Peyer's patch (tissue), 4 donors: ENCODE measurements around the gene ADD2.

Source experiments
- POLR2A ChIP-seq, 2 donors: fragments of 450-650 bp; IDR thresholded peaks; one replicate each; pipeline ENCODE4 v1.5.1; 2017; ENCODE audit warnings: antibody characterized with exemption in 2 of 2, mild to moderate bottlenecking in 2 of 2, moderate library complexity in 2 of 2
- TF ChIP-seq, protein P1 (sequence below), 6 experiments: fragments of 450-650 bp in 4 of 6; fragments of 200-600 bp in 2 of 6; sonication (generic) in 1 of 6; IDR thresholded peaks; one replicate each; pipeline ENCODE4 v1.5.1; 2017 to 2019; ENCODE audit warnings: antibody characterized with exemption in 6 of 6, mild to moderate bottlenecking in 3 of 6, moderate library complexity in 1 of 6

DNA sequence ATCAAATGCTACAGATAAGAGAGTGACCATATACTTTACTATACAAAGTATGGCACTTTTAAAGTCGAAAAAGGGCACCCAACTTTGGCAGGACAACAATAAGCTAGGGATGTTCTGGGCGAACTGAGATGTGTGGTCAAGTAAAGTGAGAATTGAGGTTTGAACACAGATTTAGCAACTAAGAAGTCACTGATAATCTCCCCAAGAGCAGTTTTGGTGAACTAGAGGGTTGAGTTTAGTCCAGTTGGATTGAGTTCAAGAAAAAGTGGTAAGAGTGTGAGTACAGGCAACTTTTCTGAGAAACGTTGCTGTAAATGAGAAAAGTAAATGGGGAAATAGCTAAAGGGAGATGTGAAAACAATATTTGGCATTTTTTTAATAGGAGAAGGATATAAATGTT is 148.8 kb downstream of the ADD2 start:
- TF ChIP-seq, protein P1, sequence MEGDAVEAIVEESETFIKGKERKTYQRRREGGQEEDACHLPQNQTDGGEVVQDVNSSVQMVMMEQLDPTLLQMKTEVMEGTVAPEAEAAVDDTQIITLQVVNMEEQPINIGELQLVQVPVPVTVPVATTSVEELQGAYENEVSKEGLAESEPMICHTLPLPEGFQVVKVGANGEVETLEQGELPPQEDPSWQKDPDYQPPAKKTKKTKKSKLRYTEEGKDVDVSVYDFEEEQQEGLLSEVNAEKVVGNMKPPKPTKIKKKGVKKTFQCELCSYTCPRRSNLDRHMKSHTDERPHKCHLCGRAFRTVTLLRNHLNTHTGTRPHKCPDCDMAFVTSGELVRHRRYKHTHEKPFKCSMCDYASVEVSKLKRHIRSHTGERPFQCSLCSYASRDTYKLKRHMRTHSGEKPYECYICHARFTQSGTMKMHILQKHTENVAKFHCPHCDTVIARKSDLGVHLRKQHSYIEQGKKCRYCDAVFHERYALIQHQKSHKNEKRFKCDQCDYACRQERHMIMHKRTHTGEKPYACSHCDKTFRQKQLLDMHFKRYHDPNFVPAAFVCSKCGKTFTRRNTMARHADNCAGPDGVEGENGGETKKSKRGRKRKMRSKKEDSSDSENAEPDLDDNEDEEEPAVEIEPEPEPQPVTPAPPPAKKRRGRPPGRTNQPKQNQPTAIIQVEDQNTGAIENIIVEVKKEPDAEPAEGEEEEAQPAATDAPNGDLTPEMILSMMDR (IDR thresholded peaks at IDR 0.05): no peak
- TF ChIP-seq POLR2A (IDR thresholded peaks at IDR 0.05): no peak
